Neuronal stem cell (in vitro differentiated cells): ENCODE data around the gene RSPH1.

Source experiments
- DNase-seq: peaks from one replicate; pipeline ENCODE4 v3.0.0-alpha.2; 2013; ENCODE audit warnings: low spot score
- H2AFZ ChIP-seq: one replicate; pipeline ENCODE4 v1.6.1; 2013; ENCODE audit warnings: mild to moderate bottlenecking, low read length, inconsistent platforms
- H2AK5ac ChIP-seq: 2 replicates; pipeline ENCODE4 v1.6.1; 2013; ENCODE audit warnings: low read depth, mild to moderate bottlenecking, inconsistent platforms, low read length, moderate library complexity, mixed read lengths
- H2BK120ac ChIP-seq: 2 replicates; pipeline ENCODE4 v1.6.1; 2013; ENCODE audit warnings: low read depth, mild to moderate bottlenecking, inconsistent platforms, low read length, moderate library complexity, mixed read lengths
- H2BK12ac ChIP-seq: one replicate; pipeline ENCODE4 v1.6.1; 2013; ENCODE audit warnings: low read length, inconsistent platforms
- H2BK15ac ChIP-seq: 2 replicates; pipeline ENCODE4 v1.6.1; 2013; ENCODE audit warnings: mild to moderate bottlenecking, low read length, inconsistent platforms, mixed read lengths
- H2BK5ac ChIP-seq: one replicate; pipeline ENCODE4 v1.6.1; 2013; ENCODE audit warnings: inconsistent platforms, mild to moderate bottlenecking, low read length, moderate library complexity
- H3K14ac ChIP-seq: one replicate; pipeline ENCODE4 v1.6.1; 2013; ENCODE audit warnings: low read length, inconsistent platforms
- H3K18ac ChIP-seq: 2 replicates; pipeline ENCODE4 v1.6.1; 2013; ENCODE audit warnings: low read length, inconsistent platforms
- H3K23ac ChIP-seq: 2 replicates; pipeline ENCODE4 v1.6.1; 2013; ENCODE audit warnings: low read depth, mild to moderate bottlenecking, mixed read lengths, low read length, inconsistent platforms; ENCODE audit not compliant: poor library complexity
- H3K27ac ChIP-seq: replicated peaks from 3 replicates; pipeline ENCODE4 v1.5.1; 2013; ENCODE audit warnings: low read length, inconsistent platforms
- H3K27me3 ChIP-seq, 3 experiments: 2 replicates each; pipeline ENCODE4 v1.6.1; 2013; ENCODE audit warnings: low read length in 3 of 3, mild to moderate bottlenecking in 2 of 3, inconsistent platforms in 1 of 3, low read depth in 1 of 3, mixed read lengths in 1 of 3, moderate library complexity in 1 of 3; ENCODE audit not compliant: control insufficient read depth in 3 of 3, insufficient read depth in 3 of 3
- H3K36me3 ChIP-seq, 2 donors: replicated peaks in 1 of 2; 2 replicates each; pipeline ENCODE4 v1.6.1; 2013; ENCODE audit warnings: low read length in 2 of 2; ENCODE audit not compliant: control insufficient read depth in 2 of 2, insufficient read depth in 2 of 2
- H3K4ac ChIP-seq: 2 replicates; pipeline ENCODE4 v1.6.1; 2013; ENCODE audit warnings: inconsistent platforms, mild to moderate bottlenecking, low read length, moderate library complexity
- H3K4me1 ChIP-seq, 2 donors: 1 replicate in 1 of 2; 2 replicates in 1 of 2; pipeline ENCODE4 v1.6.1; 2013; ENCODE audit warnings: low read length in 2 of 2, low read depth in 1 of 2; ENCODE audit not compliant: control insufficient read depth in 2 of 2, insufficient read depth in 1 of 2
- H3K4me2 ChIP-seq: one replicate; pipeline ENCODE4 v1.6.1; 2013; ENCODE audit warnings: mild to moderate bottlenecking, low read length, inconsistent platforms; ENCODE audit not compliant: insufficient read depth, poor library complexity, severe bottlenecking
- H3K4me3 ChIP-seq, 2 donors: 2 replicates each; pipeline ENCODE4 v1.5.1; 2013; ENCODE audit warnings: low read length in 2 of 2, mild to moderate bottlenecking in 2 of 2, inconsistent platforms in 1 of 2, moderate library complexity in 1 of 2
- H3K79me1 ChIP-seq: one replicate; pipeline ENCODE4 v1.6.1; 2013; ENCODE audit warnings: low read depth, mild to moderate bottlenecking, inconsistent platforms, low read length, moderate library complexity
- H3K9ac ChIP-seq: one replicate; pipeline ENCODE4 v1.6.1; 2013; ENCODE audit warnings: mild to moderate bottlenecking, low read depth, low read length, inconsistent platforms; ENCODE audit not compliant: poor library complexity
- H3K9me3 ChIP-seq, 2 donors: replicated peaks in 1 of 2; 2 replicates each; pipeline versions ENCODE3 to v1.6.1; 2013; ENCODE audit warnings: low read length in 2 of 2, mild to moderate bottlenecking in 2 of 2, inconsistent platforms in 1 of 2, low read depth in 1 of 2, mixed read lengths in 1 of 2, moderate library complexity in 1 of 2; ENCODE audit not compliant: control insufficient read depth in 2 of 2, insufficient read depth in 1 of 2
- H4K8ac ChIP-seq: one replicate; pipeline ENCODE4 v1.6.1; 2013; ENCODE audit warnings: low read depth, mild to moderate bottlenecking, inconsistent platforms, low read length, moderate library complexity
- H4K91ac ChIP-seq: one replicate; pipeline ENCODE4 v1.6.1; 2013; ENCODE audit warnings: low read length, low read depth, mild to moderate bottlenecking, inconsistent platforms; ENCODE audit not compliant: poor library complexity
- WGBS, 2 donors: extraction: QIAGEN DNeasy Blood & Tissue Kit; methylation state at CpG; one replicate each; pipeline ENCODE4 v1.1.7; 2013; ENCODE audit warnings: missing lambda C conversion rate in 2 of 2, mixed read lengths in 1 of 2; ENCODE audit not compliant: insufficient read length in 2 of 2, insufficient replicate concordance in 1 of 2; ENCODE audit errors: extremely low coverage in 2 of 2; 5-methylcytosine and 5-hydroxymethylcytosine counted together

RSPH1 gene

DNA sequence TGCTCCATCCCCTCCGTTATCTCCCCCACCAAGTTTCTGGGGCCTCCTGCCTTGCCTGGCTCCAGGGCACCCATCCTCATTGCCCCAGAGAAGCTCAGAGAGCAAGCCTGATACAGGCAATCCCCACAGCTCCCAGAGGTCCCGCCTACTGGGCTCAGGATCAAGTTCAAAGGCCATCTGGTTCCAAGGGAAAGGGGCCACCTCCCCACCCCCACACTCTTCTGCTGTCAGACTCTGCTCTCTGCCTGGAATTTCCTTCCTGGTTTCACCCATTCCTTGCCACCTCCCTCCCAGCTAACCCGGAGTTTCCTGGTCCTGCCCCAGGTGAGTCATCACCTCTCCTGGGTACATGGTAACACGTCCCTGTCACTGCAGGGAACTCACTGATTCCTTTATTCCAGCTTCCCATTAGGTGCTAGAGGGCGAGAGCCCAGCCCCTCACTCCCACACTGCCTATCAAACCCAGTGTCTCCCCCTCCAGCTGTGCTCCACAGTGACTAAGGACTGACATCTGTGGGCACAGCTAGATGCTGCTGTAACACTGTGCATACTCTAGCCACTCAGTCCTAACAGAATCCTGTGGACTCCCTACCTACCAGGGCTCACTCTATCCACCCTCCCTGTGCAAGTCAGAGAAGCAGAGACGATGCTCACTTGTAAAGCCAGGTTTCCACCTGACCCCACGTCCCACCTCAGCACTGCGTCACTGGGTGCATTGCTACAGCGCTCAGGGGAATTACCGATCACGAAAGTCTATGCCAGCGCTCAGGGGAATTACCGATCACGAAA lies 21.8 kb downstream of the RSPH1 start:
- Histone ChIP-seq H3K9me3 (no peaks in the 10 kb centered on the region), H3K27ac (no peak overlapping the region)

DNA sequence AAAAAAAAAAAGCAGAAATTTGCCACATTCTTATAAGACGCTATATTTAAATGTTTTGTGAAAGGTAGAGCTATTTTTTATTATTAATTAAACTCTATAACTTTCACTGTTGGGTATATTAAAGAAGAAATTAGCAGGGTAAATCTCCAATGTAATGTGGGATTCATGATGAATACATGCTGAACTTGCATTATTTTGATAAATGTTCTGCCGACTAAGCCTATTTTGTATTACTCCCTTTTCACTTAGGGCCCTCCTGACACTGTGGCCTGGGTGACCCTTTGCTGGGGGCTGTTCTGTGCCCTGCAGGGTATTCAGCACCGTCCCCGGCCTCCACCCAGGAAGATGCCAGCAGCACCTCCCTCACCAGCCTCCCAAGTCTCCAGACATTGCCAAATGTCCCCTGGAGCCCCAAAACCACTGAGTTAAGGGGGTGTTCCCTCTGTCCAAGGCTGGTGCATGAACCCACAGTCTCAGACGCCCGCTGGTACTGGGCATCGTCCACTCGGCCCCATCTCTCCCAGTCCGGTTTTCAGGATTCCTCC lies 22.5 kb downstream of the RSPH1 start:
- Histone ChIP-seq H3K23ac (no peak overlapping the region), H3K4me1 (peaks cover 0 to 2% of the 10 kb centered on the region in 2 donors), H3K4me3 (no peak overlapping the region), H4K8ac (no peak overlapping the region), H3K27me3 (peaks cover 0 to 4% (median 0%) of the 10 kb centered on the region in 3 experiments), H3K4me2 (no peak overlapping the region), H3K79me1 (no peaks in the 10 kb centered on the region), H3K14ac (no peak overlapping the region), H2BK12ac (no peak overlapping the region), H2AK5ac (no peak overlapping the region), H3K9ac (no peak overlapping the region), H2BK120ac (no peak overlapping the region), H3K18ac (no peak overlapping the region), H3K9me3 (no peaks in the 10 kb centered on the region), H2BK15ac (no peak overlapping the region), H3K4ac (no peak overlapping the region), H2BK5ac (no peak overlapping the region), H4K91ac (no peak overlapping the region), H3K36me3 (no peaks in the 10 kb centered on the region), H3K27ac (no peak overlapping the region), H2AFZ (no peak overlapping the region)
- no peak for DNase-seq
- no CpG with 5 or more reads among the region's 9 CpGs for WGBS, 2 donors

More for the DNA sequence above, 21.8 kb downstream of the RSPH1 start:
- Histone ChIP-seq H4K8ac (no peak overlapping the region), H3K4me3 (no peak overlapping the region), H3K18ac (no peak overlapping the region), H2BK12ac (no peak overlapping the region), H2AK5ac (no peak overlapping the region), H2AFZ (no peak overlapping the region), H2BK15ac (no peak overlapping the region), H3K23ac (peak overlapping the region; percentile 60), H3K14ac (no peak overlapping the region), H3K9ac (no peak overlapping the region), H2BK120ac (no peak overlapping the region), H3K4me1 (peaks cover 0 to 2% of the 10 kb centered on the region in 2 donors), H3K4me2 (no peak overlapping the region), H3K27me3 (peaks cover 0 to 4% (median 0%) of the 10 kb centered on the region in 3 experiments), H3K4ac (no peak overlapping the region), H3K36me3 (no peaks in the 10 kb centered on the region), H3K79me1 (no peaks in the 10 kb centered on the region), H2BK5ac (no peak overlapping the region), H4K91ac (no peak overlapping the region)
- WGBS, 2 donors: no CpG with 5 or more reads among the region's 14 CpGs
- DNase-seq: no peak

DNA sequence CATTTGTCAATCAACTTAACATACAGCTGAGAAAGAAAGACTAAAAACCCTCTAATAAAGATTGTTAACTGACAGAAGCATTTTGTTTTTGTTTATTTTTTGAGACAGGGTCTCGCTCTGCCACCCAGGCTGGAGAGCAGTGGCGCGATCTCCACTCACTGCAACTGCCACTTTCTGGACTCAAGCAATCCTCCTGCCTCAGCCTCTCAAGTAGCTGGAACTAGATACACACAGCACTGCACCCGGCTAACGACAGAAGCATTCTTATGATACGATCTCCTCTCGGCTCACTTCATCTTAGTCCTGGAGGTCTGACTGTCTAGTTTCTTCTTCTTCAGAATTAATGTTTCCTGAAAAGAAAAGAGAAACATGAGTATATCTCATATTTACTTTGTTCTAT lies 23.5 kb downstream of the RSPH1 start:
- Histone ChIP-seq H3K4me2 (no peak overlapping the region), H2BK5ac (no peak overlapping the region), H3K27me3 (peaks cover 0 to 4% (median 0%) of the 10 kb centered on the region in 3 experiments), H3K79me1 (no peaks in the 10 kb centered on the region), H4K91ac (no peak overlapping the region), H2AK5ac (no peak overlapping the region), H2BK15ac (no peak overlapping the region), H2BK12ac (no peak overlapping the region), H3K9ac (no peak overlapping the region), H2BK120ac (no peak overlapping the region), H3K14ac (peak overlapping the region; percentile 47), H3K9me3 (no peaks in the 10 kb centered on the region), H3K27ac (no peak overlapping the region), H4K8ac (no peak overlapping the region), H3K4me3 (no peak overlapping the region), H3K23ac (no peak overlapping the region), H3K4ac (no peak overlapping the region), H3K4me1 (peaks cover 0 to 2% of the 10 kb centered on the region in 2 donors), H3K18ac (no peak overlapping the region), H3K36me3 (no peaks in the 10 kb centered on the region), H2AFZ (no peak overlapping the region)
- WGBS, 2 donors: no CpG with 5 or more reads among the region's 7 CpGs
- no peak for DNase-seq

DNA sequence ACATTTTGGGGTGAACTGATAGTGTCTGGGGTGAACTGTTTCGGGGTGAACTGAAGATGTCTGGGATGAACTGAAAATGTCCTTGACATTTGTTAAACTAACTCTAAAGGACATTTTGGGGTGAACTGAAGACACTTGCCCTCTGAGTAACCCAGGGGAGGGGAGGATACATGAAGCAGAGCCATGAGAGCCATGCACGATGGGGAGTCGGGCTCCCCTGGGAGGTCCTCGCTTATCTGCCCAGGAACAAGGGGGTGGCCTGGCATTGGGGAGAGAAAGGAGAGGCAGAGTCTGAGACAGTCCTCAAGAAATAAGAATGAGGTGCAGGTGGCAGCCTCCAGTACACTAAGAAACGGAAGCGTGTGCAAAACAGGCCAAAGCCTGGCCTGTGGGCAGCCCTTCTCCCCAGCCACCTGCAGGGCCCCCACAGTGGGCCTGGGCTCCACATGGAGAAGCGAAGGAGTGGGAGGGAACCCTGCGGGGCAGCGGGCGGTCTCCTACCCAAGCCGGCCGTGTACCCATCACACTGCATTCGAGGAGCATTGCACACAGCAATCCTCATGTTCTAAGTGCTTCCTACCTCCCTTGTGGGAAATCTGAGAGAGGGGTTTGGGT lies 24.2 kb downstream of the RSPH1 start:
- no CpG with 5 or more reads among the region's 13 CpGs for WGBS, 2 donors
- Histone ChIP-seq H3K14ac (no peak overlapping the region), H3K9ac (no peak overlapping the region), H4K91ac (no peak overlapping the region), H2BK12ac (no peak overlapping the region), H3K79me1 (no peaks in the 10 kb centered on the region), H2BK15ac (no peak overlapping the region), H3K27ac (no peak overlapping the region), H2BK5ac (peak overlapping the region; percentile 42), H2AFZ (no peak overlapping the region), H3K36me3 (no peaks in the 10 kb centered on the region), H3K9me3 (no peaks in the 10 kb centered on the region), H3K23ac (peak overlapping the region; percentile 90), H3K18ac (peak overlapping the region; percentile 74), H3K4ac (no peak overlapping the region), H3K27me3 (peaks cover 0 to 4% (median 0%) of the 10 kb centered on the region in 3 experiments), H2AK5ac (peak overlapping the region; percentile 49), H4K8ac (no peak overlapping the region), H3K4me1 (peaks cover 0 to 2% of the 10 kb centered on the region in 2 donors), H2BK120ac (no peak overlapping the region), H3K4me3 (no peak overlapping the region), H3K4me2 (no peak overlapping the region)
- no peak for DNase-seq
